H1 (cell line): Measurements from ENCODE around the gene HS3ST5. TPM values are rescaled to one million over a fixed set of nuclear protein-coding genes. Genes with fewer than 3 reads are reported as not detected.

Experiments used
- CTCF ChIA-PET: fragments of 300-600 bp; sonication (Branson Sonifier 250); formaldehyde crosslinking; loops from one replicate; lab custom pipeline; 2021; ENCODE audit not compliant: partially characterized antibody; lab: Charles Lee
- POLR2A ChIA-PET: fragments of 300-600 bp; sonication (Branson Sonifier 250); formaldehyde crosslinking; loops from one replicate; lab custom pipeline; 2021; ENCODE audit warnings: inconsistent platforms; ENCODE audit not compliant: partially characterized antibody; lab: Charles Lee
- DNase-seq, 2 experiments: peaks; one replicate each; pipeline versions ENCODE4 v3.0.0 to v3.0.0-alpha.2; 2010 to 2022; ENCODE audit warnings: low spot score in 2 of 2, low read depth in 1 of 2, mixed read lengths in 1 of 2
- FAIRE-seq: peaks from 2 replicates; lab custom pipeline; 2011; peaks lifted over from hg19 to GRCh38; lab: Jason Lieb, UNC
- H2AFZ ChIP-seq: 2 replicates; pipeline ENCODE4 v1.8.1; 2012; ENCODE audit warnings: low read length, inconsistent platforms
- H2AK5ac ChIP-seq: 2 replicates; pipeline ENCODE4 v1.6.1; 2013; ENCODE audit warnings: low read depth, low read length
- H2BK120ac ChIP-seq: replicated peaks from 2 replicates; pipeline ENCODE3; 2013; ENCODE audit warnings: low read depth, low read length, inconsistent platforms
- H2BK12ac ChIP-seq: 2 replicates; pipeline ENCODE4 v1.6.1; 2013; ENCODE audit warnings: low read depth, low read length
- H2BK15ac ChIP-seq: 2 replicates; pipeline ENCODE4 v1.6.1; 2013; ENCODE audit warnings: low read length
- H2BK20ac ChIP-seq: 2 replicates; pipeline ENCODE4 v1.6.1; 2013; ENCODE audit warnings: low read length
- H2BK5ac ChIP-seq: 2 replicates; pipeline ENCODE4 v1.6.1; 2013; ENCODE audit warnings: low read depth, low read length
- H3K14ac ChIP-seq: 2 replicates; pipeline ENCODE4 v1.6.1; 2013; ENCODE audit warnings: inconsistent platforms; ENCODE audit not compliant: insufficient read length
- H3K18ac ChIP-seq: 2 replicates; pipeline ENCODE4 v1.6.1; 2013; ENCODE audit warnings: low read length; ENCODE audit errors: extremely low read depth
- H3K23ac ChIP-seq: 2 replicates; pipeline ENCODE4 v1.6.1; 2013; ENCODE audit warnings: inconsistent platforms; ENCODE audit not compliant: insufficient read length
- H3K23me2 ChIP-seq: 2 replicates; pipeline ENCODE4 v1.6.1; 2013; ENCODE audit warnings: low read depth, low read length
- H3K27ac ChIP-seq: 2 replicates; pipeline ENCODE4 v1.6.1; 2011; ENCODE audit warnings: low read depth, low read length, inconsistent platforms
- H3K27me3 ChIP-seq, 4 experiments: replicated peaks in 1 of 4; 1 replicate in 1 of 4; 2 replicates in 3 of 4; pipeline versions ENCODE4 v1.6.1 to v1.8.1; 2011 to 2013; ENCODE audit warnings: low read length in 3 of 4, mild to moderate bottlenecking in 3 of 4, inconsistent platforms in 2 of 4, mixed read lengths in 2 of 4, moderate library complexity in 1 of 4; ENCODE audit not compliant: control insufficient read depth in 3 of 4, insufficient read depth in 3 of 4; ENCODE audit errors: extremely low read depth in 1 of 4
- H3K36me3 ChIP-seq, 4 experiments: 2 replicates each; pipeline versions ENCODE4 v1.6.1 to v1.8.1; 2011 to 2013; ENCODE audit warnings: mild to moderate bottlenecking in 4 of 4, low read length in 3 of 4, moderate library complexity in 2 of 4, control low read depth in 1 of 4, inconsistent platforms in 1 of 4; ENCODE audit not compliant: insufficient read depth in 4 of 4, control insufficient read depth in 2 of 4
- H3K4ac ChIP-seq: replicated peaks from 2 replicates; pipeline ENCODE3; 2013; ENCODE audit warnings: low read length, low read depth, mixed read lengths, inconsistent platforms; ENCODE audit not compliant: insufficient read length
- H3K4me1 ChIP-seq, 4 experiments: replicated peaks in 1 of 4; 1 replicate in 1 of 4; 2 replicates in 3 of 4; pipeline versions ENCODE4 v1.6.1 to v1.8.1; 2011 to 2013; ENCODE audit warnings: low read length in 3 of 4, inconsistent platforms in 2 of 4, mixed read lengths in 1 of 4; ENCODE audit not compliant: insufficient read depth in 4 of 4, control insufficient read depth in 3 of 4
- H3K4me2 ChIP-seq, 2 experiments: 2 replicates each; pipeline versions ENCODE4 v1.6.1 to v1.8.1; 2011 to 2013; ENCODE audit warnings: low read depth in 2 of 2, low read length in 2 of 2, control low read depth in 1 of 2, inconsistent platforms in 1 of 2, mild to moderate bottlenecking in 1 of 2; ENCODE audit not compliant: insufficient read depth in 1 of 2
- H3K4me3 ChIP-seq, 4 experiments: fragments of 200-600, 300-600 bp in 1 of 4; sonication (generic), shearing (Covaris generic), sonication (Bioruptor Twin) in 1 of 4; 2 replicates each; pipeline versions ENCODE4 v1.5.1 to v1.8.1; 2011 to 2016; ENCODE audit warnings: low read length in 4 of 4, low read depth in 3 of 4, control low read depth in 2 of 4, inconsistent platforms in 2 of 4, mild to moderate bottlenecking in 2 of 4, mixed read lengths in 1 of 4, moderate library complexity in 1 of 4; ENCODE audit not compliant: insufficient read depth in 2 of 4; ENCODE audit errors: extremely low read depth in 1 of 4
- H3K56ac ChIP-seq: replicated peaks from 2 replicates; pipeline ENCODE3; 2013; ENCODE audit warnings: low read depth, mild to moderate bottlenecking, mixed read lengths, low read length, inconsistent platforms; ENCODE audit not compliant: insufficient read length
- H3K79me1 ChIP-seq: 2 replicates; pipeline ENCODE4 v1.6.1; 2013; ENCODE audit warnings: low read depth, low read length, control low read depth
- H3K79me2 ChIP-seq, 2 experiments: 2 replicates each; pipeline versions ENCODE4 v1.6.1 to v1.8.1; 2012 to 2013; ENCODE audit warnings: low read length in 2 of 2, mild to moderate bottlenecking in 2 of 2, inconsistent platforms in 1 of 2; ENCODE audit not compliant: insufficient read depth in 2 of 2, control insufficient read depth in 1 of 2
- H3K9ac ChIP-seq, 4 experiments: replicated peaks in 1 of 4; 1 replicate in 1 of 4; 2 replicates in 3 of 4; pipeline versions ENCODE4 v1.6.1 to v1.8.1; 2011 to 2013; ENCODE audit warnings: low read depth in 3 of 4, low read length in 3 of 4, control low read depth in 2 of 4, mild to moderate bottlenecking in 2 of 4, moderate library complexity in 2 of 4, inconsistent platforms in 1 of 4; ENCODE audit errors: extremely low read depth in 1 of 4
- H3K9me3 ChIP-seq, 2 experiments: 2 replicates each; pipeline versions ENCODE4 v1.6.1 to v1.8.1; 2012 to 2013; ENCODE audit warnings: mild to moderate bottlenecking in 2 of 2, moderate library complexity in 2 of 2, control low read depth in 1 of 2, inconsistent platforms in 1 of 2, low read depth in 1 of 2, low read length in 1 of 2, mixed read lengths in 1 of 2; ENCODE audit not compliant: insufficient read depth in 2 of 2
- H4K20me1 ChIP-seq, 2 experiments: replicated peaks in 1 of 2; 2 replicates each; pipeline versions ENCODE3 to v1.8.1; 2011 to 2013; ENCODE audit warnings: inconsistent platforms in 2 of 2, low read length in 2 of 2, mild to moderate bottlenecking in 1 of 2; ENCODE audit not compliant: insufficient read depth in 2 of 2, control insufficient read depth in 1 of 2
- H4K5ac ChIP-seq: 2 replicates; pipeline ENCODE4 v1.6.1; 2013; ENCODE audit warnings: low read length, low read depth, mixed read lengths, inconsistent platforms; ENCODE audit not compliant: insufficient read length
- H4K8ac ChIP-seq: 2 replicates; pipeline ENCODE4 v1.8.0; 2013; ENCODE audit warnings: mild to moderate bottlenecking, moderate library complexity, low read length, inconsistent platforms; ENCODE audit not compliant: insufficient read depth; ENCODE audit errors: extremely low read depth
- H4K91ac ChIP-seq: replicated peaks from 2 replicates; pipeline ENCODE3; 2013; ENCODE audit warnings: low read length, mixed read lengths, inconsistent platforms; ENCODE audit not compliant: insufficient read length
- CTBP2 ChIP-seq: IDR thresholded peaks from 2 replicates; pipeline ENCODE4 v1.7.0; 2011; ENCODE audit warnings: borderline replicate concordance, mild to moderate bottlenecking, moderate library complexity, mixed read lengths, low read length; ENCODE audit not compliant: insufficient read depth, insufficient read length
- RNF2 ChIP-seq: fragments of 200-900, 300-1000 bp; sonication (generic); IDR thresholded peaks from 2 replicates; pipeline ENCODE4 v1.7.1; 2016; ENCODE audit warnings: borderline replicate concordance, low read depth, mild to moderate bottlenecking, antibody characterized with exemption, low read length; ENCODE audit not compliant: poor library complexity, severe bottlenecking; ENCODE audit errors: missing control alignments
- WGBS, 2 experiments: shearing (Covaris generic) in 1 of 2; methylation state at CpG; one replicate each; pipeline versions ENCODE4 v1.1.6 to v1.1.7; 2013 to 2015; ENCODE audit warnings: low lambda C conversion rate in 2 of 2, mixed read lengths in 2 of 2, inconsistent platforms in 1 of 2, low coverage in 1 of 2, missing lambda C conversion rate in 1 of 2; ENCODE audit not compliant: insufficient replicate concordance in 2 of 2, insufficient coverage in 1 of 2, insufficient read length in 1 of 2; ENCODE audit errors: extremely low coverage in 1 of 2, missing lambda C conversion rate in 1 of 2; 5-methylcytosine and 5-hydroxymethylcytosine counted together
- polyA plus RNA-seq, 7 experiments: library from polyadenylated mRNA; depleted of rRNA in 3 of 7; stranded (reverse) in 5 of 7; unstranded in 2 of 7; fragments of >200 nt in 5 of 7; fragments of 200-250 nt in 2 of 7; gene quantifications; 1 replicate in 5 of 7; 2 replicates in 1 of 7; 4 replicates in 1 of 7; pipeline versions ENCODE4 v1.2.1 to v1.2.3, GENCODE V29; 2011 to 2013; ENCODE audit warnings: missing spikeins in 2 of 7, mixed read lengths in 2 of 7
- total RNA-seq: library from RNA; stranded (reverse); fragmentation: NEBNext Ultra II Directional; extraction: Animal tissue kit (Norgen Biotek cat#: 25700); gene quantifications from 2 replicates; pipeline ENCODE4 v1.2.1, GENCODE V29; 2021

The HS3ST5 gene
- total and polyA plus RNA-seq, 2 of the 8 experiments (the other 6 are each of a cell fraction or from before 2014, with no cell fraction given), result 1.2 to 9.9 TPM

DNA sequence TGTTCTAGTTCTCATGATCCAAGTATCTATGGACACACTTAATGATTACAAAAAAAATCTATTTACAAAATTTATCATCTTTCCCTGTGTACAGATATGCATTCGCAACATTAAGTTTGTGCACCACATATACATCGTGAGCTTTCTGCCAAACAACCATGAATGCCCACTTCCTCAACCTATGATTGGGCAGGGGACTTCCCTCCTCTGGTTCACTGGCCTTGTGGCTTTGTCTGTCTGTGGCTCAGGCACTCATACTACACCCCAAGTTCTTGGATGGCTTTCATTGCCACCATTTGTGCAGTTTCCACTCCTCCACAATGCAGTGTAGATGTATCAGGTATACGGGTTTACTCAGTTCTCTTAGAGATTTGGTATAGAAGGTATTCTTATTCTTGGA is 74.9 kb downstream of the HS3ST5 start:
- Histone ChIP-seq H3K4me1 (no peaks in the 10 kb centered on the region), H3K9me3 (no peaks in the 10 kb centered on the region), H3K9ac (no peak overlapping the region), H3K4me2 (no peak overlapping the region), H3K14ac (no peak overlapping the region), H3K27ac (no peak overlapping the region), H3K27me3 (no peaks in the 10 kb centered on the region), H2AFZ (no peak overlapping the region), H2BK20ac (no peak overlapping the region), H3K79me2 (0 out of 4 replicates have a peak, but pooled peaks cover 0 to 2% of the 10 kb centered on the region in 2 experiments), H4K8ac (no peak overlapping the region), H3K36me3 (no peaks in the 10 kb centered on the region), H3K18ac (no peak overlapping the region; the same call in 1 of the 2 replicates), H2AK5ac (no peak overlapping the region), H3K23ac (no peak overlapping the region), H3K23me2 (no peaks in the 10 kb centered on the region), H2BK5ac (no peak overlapping the region), H3K79me1 (no peaks in the 10 kb centered on the region), H2BK15ac (no peak overlapping the region), H4K5ac (no peak overlapping the region), H4K20me1 (peaks cover 0 to 1% of the 10 kb centered on the region in 2 experiments), H2BK12ac (no peak overlapping the region), H3K56ac (no peak overlapping the region), H4K91ac (no peak overlapping the region), H3K4ac (no peak overlapping the region), H3K4me3 (no peak overlapping the region), H2BK120ac (no peak overlapping the region)
- FAIRE-seq, result no peak
- POLR2A ChIA-PET, result no interaction called here
- 97% methylated on average over 3 of the region's 3 CpGs; no CpG with 5 or more reads in 1 of the 2 experiments for WGBS, 2 experiments
- no peak for TF ChIP-seq CTBP2
- TF ChIP-seq RNF2, result no peak
- DNase-seq, result no peak
- CTCF ChIA-PET, result interaction anchor here (0.7 to 1.8 kb wide), 2 partner anchors 9 to 35 kb away, joined by 3 to 6 read pairs; no protein-coding TSS in a partner anchor
